Stromal cell of bone marrow (primary cell): Measurements from ENCODE around the gene DPEP1.
"Not testable (repeated sequence)": the region's sequence is repeated elsewhere in the genome, so short reads cannot be mapped to it uniquely, and the experiment has no call there.

Source experiments
- DNase-seq: peaks from one replicate; pipeline ENCODE4 v3.0.0-alpha.2; 2012; ENCODE audit warnings: low read depth

Gene DPEP1

DNA sequence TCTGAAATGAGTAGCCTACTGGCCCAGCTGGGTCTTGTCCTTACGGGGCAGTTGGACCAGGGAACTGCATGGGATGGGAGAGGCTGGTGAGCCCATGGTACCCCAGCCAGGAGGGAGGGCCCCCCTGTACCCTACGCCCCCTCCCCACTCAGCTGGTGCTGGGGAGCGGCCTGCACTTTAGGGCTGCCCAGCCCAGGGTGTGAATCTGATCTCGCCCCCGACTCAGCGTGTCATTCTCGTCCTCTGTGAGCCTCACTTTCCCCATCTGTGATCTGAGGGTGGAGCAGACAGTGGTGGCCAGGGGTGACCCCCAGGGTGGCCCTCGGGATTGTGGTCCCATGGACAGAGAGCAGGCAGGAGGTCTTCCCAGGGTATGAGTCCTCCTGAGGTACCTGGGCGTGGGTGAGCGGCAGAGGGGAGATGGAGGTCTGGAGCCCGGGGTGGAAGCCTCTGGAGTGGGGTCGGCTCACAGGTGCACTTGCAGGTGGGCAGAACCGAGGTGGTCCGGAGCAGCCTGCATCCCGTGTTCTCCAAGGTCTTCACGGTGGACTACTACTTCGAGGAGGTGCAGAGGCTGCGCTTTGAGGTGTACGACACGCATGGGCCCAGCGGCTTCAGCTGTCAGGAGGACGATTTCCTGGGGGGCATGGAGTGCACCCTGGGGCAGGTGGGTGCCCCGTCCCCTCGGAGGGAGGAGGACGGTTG is 36.2 kb upstream of the DPEP1 start:
- DNase-seq, result no peak

DNA sequence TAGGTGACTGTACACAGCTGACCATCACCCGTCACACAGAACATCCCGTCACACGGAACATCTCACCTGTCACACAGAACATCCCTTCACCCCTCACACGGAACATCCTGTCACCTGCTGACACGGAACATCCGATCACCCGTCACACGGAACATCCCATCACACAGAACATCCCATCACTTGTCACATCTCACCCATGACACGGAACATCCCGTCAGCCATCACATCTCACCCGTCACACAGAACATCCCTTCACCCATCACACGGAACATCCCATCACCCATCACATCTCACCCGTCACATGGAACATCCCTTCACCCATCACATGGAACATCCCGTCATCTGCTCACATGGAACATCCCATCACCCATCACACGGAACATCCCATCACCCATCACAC is 34.1 kb upstream of the DPEP1 start:
- no peak for DNase-seq

GRCh38 chr16:89581045-89581695 is 32.3 kb upstream of the DPEP1 start:
- DNase-seq, result peak; percentile 94

GRCh38 chr16:89581861-89582563 is 31.4 kb upstream of the DPEP1 start:
- DNase-seq, result peak; percentile 63

DNA sequence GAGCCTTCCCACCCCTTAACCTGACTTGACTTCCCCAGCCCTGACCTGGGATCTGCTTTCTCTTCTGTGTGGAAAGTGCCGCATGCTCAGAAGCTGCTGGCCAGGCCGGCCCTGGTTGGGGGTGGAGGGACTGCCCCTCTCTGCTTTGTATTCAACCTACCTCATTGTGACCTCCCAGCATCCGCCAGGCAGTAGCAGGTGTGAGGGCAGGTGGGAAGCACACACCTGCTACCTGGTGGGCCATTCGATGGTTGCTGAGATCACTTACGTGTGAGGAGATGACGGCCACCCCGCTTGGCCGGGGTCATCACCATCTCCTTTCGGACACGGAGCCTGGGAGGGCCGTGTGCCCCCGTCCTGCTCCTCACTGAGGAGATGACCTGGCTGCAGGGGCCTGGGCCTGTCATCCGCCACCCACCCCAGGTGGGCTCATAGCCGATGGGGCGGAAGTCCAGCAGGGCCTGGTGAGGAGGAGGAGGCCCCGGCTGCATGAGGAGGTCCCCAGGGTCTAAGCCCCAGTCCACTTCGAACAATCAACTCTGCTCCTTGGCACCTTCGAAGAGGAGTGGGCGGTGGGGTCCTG is 30.7 kb upstream of the DPEP1 start:
- DNase-seq, result no peak

- DNase-seq, result no peak
Observed at GRCh38 chr16:89583197-89583894, 30.1 kb upstream of the DPEP1 start.

DNA sequence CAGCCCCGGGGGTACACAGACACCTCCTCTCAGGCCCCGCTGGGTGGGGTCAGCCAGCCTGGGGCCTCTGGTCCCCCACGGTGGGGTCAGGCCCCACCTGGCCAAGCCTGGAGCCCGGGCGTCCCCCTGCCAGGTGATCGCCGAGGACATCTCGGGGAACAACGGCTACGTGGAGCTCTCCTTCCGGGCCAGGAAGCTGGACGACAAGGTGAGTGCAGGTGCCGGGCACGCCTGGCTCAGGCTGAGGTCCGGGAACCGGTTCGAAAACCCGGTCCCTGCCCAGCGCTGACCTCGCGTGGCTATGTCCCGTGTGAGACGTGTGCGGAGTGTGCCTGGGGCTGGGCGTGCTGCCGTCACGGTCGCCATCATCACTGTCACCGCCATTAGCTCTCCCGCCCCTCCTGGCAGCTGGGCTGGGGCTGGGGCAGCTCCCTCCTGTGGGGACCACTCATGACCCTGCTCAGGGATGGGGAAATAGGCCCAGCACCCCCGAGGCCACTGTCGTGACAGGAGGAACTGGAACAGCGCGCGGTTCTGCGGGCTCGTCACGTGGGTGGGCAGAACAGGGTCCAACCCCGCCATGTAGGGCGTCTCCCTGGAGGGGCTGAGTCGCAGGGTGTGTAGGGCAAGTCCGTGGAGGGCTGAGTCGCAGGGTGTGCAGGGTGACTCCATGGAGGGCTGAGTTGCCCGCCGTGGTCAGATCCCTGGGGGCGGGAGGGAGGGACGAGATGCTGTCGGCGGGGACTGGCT is 29.4 kb upstream of the DPEP1 start:
- DNase-seq, result no peak

DNA sequence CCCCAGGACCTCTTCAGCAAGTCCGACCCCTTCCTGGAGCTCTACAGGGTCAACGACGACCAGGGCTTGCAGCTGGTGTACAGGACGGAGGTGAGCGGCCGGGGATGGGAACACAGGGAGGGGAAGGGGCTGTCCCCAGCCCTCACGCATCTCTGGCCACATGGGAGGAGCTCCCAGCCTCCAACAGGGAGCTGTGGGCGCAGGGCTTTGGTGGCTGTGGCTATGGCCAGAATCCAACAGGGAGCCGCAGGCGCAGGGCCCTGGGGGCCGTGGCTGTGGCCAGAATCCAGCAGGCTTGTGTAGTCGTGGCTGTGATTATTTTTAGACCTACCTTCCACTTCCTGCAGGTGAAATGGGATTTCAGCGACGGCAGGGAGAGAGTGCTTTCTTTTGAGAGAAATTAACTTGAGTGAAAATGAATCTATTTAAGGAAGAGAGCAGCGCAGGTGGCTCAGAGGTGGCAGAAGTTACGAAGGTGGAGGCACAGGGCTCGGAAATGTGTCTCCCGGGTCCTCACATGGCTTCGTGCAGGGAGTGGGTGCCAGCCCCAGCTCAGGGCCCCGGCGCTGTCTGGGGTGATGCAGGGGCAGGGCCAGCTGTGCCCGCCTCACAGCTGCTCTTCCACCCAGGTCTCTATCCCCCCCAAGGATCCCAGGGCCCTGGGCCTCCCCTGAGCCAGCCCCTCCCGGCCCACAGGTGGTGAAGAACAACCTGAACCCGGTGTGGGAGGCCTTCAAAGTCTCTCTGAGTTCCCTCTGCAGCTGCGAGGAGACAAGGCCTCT is 28.5 kb upstream of the DPEP1 start:
- no peak for DNase-seq

DNA sequence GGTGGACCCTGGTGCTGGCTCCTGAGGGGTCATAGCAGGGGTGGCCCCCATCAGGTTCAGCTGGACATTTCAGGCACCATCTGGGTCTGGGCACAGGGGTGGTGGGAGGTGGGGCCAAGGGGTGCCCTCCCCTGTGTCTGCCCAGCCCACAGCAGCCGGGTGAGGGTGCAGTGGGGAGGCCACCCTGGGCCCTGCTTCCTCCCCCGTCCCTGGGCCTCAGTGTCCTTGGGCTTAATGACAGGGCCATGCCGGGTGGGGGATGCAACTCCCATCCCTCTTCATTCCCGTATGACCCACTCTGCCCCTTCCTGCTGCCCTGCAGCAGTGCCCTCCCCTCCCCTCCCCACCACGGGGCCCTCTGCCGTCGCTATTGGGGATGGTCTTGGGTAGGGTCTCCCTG is 27.2 kb upstream of the DPEP1 start:
- DNase-seq, result no peak

DNA sequence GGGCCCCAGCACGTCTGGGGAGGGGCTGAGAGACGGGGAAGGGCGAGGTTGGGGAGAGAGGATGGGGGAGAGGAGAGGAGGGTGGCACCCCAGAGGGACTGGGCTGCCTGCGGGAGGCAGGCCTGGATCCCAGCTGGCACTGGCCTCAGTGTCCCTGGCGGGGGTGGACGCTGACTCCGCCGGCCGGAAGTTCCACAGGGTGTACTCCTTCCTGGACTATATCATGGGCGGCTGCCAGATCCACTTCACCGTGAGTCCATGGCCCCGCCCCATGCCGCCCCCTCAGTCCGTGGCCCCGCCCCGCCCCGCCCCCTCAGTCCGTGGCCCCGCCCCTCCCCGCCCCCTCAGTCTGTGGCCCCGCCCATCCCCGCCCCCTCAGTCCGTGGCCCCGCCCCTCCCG is 26.6 kb upstream of the DPEP1 start:
- DNase-seq, result no peak

DNA sequence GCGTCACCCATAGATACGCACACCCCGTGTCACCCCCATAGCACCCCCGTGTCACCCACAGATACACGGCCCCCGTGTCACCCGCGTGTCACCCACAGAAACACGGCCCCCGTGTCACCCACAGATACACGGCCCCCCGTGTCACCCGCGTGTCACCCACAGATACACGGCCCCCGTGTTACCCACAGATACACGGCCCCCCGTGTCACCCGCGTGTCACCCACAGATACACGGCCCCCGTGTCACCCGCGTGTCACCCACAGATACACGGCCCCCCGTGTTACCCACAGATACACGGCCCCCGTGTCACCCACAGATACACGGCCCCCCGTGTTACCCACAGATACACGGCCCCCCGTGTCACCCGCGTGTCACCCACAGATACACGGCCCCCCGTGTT is 25.8 kb upstream of the DPEP1 start:
- DNase-seq, result not testable (repeated sequence)

GRCh38 chr16:89588413-89589109 is 24.9 kb upstream of the DPEP1 start:
- DNase-seq, result no peak

- DNase-seq, result no peak
Observed at GRCh38 chr16:89589241-89589926, 24.1 kb upstream of the DPEP1 start.

GRCh38 chr16:89593841-89594240 is 19.6 kb upstream of the DPEP1 start:
- no peak for DNase-seq

DNA sequence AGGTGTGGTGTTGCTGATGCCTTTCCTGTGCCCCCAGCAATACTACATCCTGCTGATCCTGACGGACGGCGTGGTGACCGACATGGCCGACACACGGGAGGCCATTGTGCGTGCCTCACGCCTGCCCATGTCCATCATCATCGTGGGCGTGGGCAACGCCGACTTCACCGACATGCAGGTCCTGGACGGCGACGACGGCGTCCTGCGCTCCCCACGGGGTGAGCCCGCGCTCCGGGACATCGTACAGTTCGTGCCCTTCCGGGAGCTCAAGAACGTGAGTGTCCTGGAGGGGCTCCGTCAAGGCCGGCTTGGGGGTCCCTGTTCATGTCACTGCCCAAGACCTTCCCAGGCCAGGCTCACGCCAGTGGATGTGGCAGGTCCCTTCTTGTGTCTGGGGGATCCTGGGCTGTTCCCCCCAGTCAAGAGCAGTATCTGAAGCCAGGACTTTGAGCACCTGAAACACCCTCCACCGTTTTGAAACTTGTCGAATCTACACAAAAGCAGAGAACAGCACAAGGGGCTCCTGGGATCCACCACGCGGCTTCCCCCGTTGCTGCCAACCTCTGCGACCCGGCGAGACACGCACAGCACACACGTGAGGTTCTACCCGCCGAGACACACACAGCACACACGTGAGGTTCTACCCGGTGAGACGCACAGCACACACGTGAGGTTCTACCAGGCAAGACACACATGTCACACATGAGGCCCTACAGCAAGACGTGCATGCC is 17.9 kb upstream of the DPEP1 start:
- DNase-seq, result no peak

- no peak for DNase-seq
Observed at GRCh38 chr16:89596061-89596689, 17.3 kb upstream of the DPEP1 start.

DNA sequence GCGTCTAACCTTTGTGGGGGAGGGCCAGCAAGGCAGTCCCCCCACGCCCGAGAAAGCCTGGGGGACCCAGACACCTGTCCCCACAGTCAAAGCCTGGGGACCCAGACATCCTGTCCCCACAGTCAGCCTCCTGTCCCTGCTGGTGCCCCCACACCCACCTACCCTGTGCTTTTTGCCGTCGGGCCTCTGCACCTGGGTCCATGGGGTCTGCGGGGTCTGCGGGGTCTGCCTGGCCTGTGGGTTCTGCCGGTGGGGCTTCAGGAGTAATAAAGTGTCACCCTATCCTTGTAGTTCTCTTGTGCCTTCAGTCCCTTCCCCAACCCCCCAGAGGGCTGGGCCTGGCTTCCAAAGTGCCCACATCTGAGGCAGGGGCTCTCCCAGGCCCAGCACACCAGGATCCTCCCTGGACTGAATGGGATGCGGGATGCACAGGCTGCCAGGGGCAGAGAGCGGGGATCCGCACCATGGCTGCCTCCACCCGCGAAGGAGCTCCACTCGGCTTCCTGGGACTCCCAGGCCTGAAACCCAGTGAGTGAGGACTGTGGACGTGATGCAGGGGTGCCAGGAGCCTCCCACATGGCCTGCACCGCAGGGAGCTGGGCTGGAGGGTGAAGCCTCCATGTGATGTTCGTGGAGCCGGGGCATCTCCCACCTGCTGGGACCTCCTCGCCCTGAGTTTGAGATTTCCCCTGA is 16.3 kb upstream of the DPEP1 start:
- DNase-seq, result no peak

- no peak for DNase-seq
Observed at GRCh38 chr16:89598199-89598598, 15.2 kb upstream of the DPEP1 start.
